PC-9 (cell line): ENCODE data around the gene KCNS1.

ENCODE experiments used
- CTCF ChIP-seq: fragments of 200-600 bp; sonication (generic); conservative IDR thresholded peaks from 2 replicates; pipeline ENCODE4 v1.6.1; 2017; ENCODE audit warnings: mixed run types, antibody characterized with exemption, mild to moderate bottlenecking, moderate library complexity
- EZH2 ChIP-seq: fragments of 200-600 bp; sonication (generic); IDR thresholded peaks from 2 replicates; pipeline ENCODE4 v1.8.0; 2017; ENCODE audit warnings: antibody characterized with exemption, low read depth

- TF ChIP-seq EZH2 (no peak), CTCF (no peak)
Measured at GRCh38 chr20:45053430-45054351, 47.2 kb downstream of the KCNS1 start.
